GM19463 (cell line): ENCODE data around the gene ARHGAP28.

Experiments used
- ATAC-seq: cut with Tn5 transposase; IDR thresholded peaks from one replicate; pipeline ENCODE4 v1.9.1; 2021; ENCODE audit warnings: mild to moderate bottlenecking, moderate library complexity; ENCODE audit not compliant: unreplicated experiment

ARHGAP28 gene

DNA sequence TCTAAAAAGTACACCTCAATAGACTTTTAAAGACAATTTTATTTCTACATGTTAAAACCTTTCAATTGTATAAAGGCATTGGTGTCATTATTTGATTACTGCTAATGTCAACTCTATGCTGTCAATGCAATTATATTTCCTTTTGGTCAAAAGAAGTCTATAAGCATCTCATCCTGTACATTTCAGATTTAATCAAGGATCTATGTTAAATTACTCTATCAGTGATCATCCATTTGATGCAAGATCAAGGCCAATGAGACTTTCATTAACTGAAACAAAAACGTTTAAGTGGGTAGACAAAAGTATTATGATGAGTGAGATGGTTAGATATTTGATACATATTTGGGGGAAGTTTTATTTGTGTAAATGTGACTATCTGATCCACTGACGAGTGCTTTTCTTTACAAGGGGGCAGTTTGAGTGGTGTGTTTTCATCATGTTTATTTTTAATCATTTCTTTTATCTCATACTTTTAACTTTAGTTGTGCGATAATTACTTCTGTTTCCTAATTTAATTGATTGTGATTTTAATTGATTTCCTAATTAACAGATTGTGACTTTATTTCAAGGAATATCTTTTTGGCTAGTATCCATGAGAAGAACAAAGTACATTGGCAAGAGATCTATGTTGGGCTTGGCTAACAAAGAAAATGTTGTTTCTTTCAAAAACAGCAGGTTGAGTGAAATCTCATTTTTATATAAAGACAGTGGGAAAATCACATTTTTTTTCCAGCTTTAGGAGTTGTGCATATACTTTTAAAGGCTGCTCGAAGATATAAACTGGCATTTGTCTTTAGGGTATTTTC, 1.1 kb downstream of the ARHGAP28 start:
- no peak for ATAC-seq

DNA sequence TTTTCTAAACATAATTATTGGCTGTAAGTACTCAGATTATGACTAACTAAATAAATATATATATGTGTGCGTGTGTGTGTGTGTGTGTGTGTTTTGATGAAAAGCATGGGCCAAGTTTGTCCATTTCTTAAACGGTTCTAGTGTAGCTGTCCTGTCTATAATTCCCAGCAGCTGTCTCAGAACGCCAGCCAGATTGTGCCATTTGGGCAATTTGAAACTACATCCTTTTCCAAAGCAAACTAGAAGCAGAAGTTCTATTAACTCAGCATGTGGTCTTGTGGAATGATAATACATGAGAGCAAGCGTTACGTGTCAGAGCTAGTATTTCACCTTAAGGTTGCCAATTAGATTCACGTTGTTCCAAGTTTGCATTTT, 1.7 kb downstream of the ARHGAP28 start:
- no peak for ATAC-seq

DNA sequence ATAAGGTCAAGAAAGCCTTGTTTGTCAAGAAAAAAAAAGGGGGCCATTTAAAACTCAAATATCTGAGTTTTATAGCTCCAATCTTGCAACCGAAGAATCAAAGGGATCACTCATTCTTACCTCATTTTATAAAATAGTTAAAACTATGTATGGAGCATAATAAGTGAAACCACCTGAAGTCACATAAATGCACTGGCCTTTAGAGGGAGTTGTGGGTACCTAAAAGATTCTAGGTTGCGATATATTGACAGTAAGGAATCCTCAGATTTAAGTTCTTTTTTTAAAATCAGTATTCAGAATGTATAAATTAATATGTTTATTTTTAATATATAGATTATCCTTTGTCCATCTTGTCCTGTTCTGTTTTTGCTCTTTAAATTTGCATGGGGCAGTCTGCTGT, 3.4 kb downstream of the ARHGAP28 start:
- ATAC-seq, result no peak

DNA sequence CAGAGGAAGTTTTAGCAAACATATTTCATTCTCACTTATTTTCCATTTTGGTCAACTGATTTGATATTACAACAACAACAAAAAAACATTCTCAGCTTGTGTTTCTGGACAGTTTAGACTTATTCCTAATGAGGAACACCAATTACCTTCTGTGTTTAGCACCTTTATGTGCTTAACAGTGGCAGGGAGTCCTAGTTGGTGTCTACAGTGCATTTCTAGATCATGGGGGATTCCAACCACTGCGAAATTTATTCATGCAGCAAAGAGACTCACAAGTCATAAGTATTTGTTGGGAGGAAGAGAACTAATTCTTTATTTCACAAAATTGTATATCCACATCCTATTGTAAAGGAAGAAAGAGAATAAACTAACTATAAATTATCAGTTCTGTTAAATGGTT, 4.2 kb downstream of the ARHGAP28 start:
- ATAC-seq, result no peak

DNA sequence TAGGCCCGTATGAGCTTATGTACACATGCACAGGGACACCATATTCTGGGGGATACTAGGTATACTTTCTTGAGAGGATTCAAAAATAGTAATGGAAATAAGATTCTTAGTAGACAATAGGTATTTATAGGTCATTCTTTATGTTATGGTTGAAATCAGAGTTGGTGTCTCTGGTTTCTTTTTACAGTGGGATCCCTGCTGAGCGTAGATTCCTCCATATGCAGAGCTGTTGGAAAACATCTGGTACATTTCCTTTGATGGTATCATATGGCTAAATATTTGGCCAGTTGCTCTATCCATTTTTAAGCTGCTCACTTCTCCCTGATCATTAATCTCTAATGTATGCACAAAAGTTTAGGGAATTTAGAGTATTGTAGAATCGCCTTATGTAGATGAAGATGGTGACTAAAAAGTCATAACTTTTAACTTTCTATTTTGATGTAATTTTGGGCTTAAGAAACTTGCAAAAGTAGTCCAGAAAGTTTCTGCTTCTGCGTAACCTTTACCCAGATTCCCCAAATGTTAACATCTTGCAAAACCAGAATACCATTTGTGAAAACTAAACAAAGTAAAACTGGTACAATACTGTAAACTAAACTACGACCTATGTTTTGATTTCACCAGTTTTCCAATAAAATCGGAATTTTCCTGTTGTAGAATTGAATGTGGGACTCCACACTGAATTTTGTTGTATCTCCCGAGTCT, 5.4 kb downstream of the ARHGAP28 start:
- no peak for ATAC-seq

DNA sequence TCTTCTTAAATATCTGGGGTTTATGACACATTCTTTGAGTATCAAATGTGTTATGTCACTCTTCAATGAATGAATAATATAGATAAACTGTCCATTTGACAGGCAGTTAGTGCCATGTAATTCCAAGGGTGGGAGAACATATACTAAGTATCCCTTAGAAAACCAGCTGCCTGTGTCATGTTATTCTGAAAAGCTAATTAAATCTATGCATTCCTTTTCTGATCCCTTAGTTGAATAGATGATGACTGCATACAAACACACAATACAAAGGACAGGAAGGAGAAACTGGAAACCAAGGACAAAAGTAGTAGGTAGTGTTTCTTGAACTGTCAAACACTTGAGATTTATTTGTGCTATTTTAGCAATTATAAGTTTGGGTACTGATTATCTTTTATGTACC, 8.3 kb downstream of the ARHGAP28 start:
- no peak for ATAC-seq

DNA sequence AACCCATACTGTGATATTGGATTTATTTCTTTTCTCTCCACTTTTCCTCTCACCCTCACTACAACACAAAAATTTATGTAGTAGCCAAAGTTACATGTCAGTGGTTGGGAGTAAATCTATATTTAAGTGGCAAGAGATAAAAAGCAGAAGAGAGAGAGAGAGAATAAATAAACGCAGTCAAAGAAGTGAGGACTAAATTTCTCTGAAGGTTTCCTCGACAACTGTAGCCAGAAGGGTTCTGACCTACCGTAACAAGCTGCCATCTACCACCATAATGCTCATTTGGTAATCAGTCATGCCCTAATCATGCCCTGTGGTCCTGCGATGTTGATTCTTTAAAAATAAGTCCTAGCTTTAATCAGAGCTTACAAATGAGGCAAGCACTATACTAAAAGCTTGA, 9.1 kb downstream of the ARHGAP28 start:
- no peak for ATAC-seq

DNA sequence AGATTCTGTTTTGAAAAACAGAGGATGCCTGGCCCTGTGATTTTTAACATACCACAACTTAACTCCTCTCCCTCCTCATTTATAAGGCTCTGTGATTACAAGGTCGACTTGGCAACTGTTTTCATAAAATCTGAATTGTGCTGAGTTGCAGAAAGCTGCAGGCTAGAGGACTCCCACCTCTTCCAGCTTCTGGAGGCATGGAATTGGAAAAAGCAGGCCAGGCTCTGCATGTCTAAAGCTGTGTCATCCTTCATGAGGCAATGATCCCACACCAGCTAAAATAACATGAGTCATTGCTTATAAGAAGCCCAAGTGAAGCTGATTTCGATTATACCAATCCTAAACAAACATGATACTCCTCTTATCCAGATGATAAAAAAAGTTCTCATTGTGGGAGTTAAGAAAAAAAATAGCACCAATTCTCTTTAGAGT, 11.7 kb downstream of the ARHGAP28 start:
- no peak for ATAC-seq

DNA sequence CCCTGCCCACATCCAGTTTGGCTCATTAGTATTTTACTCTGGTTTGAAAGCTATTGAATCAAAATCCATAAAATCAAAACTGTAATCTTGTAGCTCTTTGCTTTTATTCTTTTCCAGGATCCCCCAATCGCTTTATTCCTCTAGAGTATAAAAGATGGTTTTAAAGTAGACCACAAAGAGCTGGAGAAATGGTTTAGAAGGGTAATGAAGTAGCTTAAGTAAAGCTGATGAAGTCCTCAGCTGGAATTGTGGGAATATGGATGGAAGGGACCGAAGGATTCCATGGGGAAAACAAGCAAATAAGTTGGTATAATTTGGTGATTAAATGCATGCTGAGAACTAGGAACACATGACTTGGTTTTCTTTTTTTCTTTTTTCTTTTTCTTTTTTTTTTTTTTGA, 12.3 kb downstream of the ARHGAP28 start:
- ATAC-seq, result no peak

DNA sequence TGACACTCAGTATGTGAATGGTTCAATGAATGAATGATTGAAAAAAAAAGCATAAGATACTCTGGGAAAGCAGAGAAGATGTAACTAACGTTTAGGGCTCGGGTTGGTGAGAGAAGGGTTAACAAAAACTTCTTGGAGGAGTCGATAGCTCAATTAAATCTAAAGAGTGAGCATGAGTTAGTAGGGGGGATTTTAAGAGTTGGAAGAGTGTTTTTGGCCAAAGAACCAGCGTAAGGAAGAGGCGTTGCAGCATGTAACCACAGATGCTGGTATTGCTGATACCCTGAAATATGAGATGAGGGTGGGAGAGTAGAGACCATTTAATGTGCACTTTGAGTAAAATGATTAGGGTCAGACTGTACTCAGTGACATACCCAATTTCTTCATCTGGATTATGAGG, 14.5 kb downstream of the ARHGAP28 start:
- no peak for ATAC-seq

DNA sequence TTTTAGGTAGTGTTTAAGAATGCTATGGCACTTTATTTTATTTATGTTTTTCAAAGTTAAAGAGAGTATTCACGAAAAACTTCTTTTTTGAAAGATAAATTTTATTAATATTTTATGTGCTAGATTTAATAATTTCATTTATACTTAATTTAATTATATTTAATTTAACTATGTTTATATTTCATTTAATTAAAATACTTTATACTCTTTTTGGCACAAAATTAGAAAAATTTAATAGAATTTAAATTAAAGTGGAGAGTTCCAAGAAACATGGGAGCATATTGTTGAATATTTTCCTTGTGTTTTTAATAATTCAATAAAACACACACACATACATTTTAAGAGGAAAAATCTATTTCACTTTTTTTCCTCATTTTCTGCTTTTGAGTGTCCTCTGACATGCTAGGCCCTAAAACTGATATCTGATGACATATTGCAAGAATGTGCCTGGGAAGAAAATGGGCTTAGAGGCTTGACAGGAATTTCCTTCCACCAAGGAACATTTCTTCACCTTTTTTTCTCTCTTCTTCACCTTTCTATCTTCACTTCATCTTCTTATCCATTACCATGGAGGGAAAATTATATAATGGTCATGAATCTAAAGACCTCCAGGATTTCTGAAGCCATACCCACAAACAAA, 15.4 kb downstream of the ARHGAP28 start:
- ATAC-seq, result no peak

DNA sequence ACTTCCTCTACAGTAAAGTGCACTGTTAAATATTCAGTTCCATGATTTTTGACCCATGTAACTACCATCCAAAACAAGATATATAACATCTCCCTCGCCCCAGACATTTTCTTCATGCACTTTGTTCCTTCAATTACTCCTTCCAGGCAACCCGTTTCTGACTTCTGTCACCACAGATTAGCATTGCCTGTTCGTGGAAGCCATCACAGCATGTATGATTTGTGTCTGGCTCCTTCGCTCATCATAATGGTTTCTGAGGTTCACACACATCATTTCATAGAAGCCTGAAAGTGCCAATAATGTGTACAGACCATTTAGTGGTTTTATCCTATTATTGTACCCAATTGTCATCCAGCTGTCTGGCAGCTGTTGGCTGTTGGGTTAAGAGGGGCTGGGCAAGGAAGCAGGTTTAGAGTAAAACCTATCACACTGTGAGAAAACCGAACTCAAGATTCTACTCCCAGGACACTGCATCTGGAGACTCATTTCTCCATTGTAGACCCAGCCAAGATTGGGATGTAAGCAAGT, 16.1 kb downstream of the ARHGAP28 start:
- no peak for ATAC-seq

DNA sequence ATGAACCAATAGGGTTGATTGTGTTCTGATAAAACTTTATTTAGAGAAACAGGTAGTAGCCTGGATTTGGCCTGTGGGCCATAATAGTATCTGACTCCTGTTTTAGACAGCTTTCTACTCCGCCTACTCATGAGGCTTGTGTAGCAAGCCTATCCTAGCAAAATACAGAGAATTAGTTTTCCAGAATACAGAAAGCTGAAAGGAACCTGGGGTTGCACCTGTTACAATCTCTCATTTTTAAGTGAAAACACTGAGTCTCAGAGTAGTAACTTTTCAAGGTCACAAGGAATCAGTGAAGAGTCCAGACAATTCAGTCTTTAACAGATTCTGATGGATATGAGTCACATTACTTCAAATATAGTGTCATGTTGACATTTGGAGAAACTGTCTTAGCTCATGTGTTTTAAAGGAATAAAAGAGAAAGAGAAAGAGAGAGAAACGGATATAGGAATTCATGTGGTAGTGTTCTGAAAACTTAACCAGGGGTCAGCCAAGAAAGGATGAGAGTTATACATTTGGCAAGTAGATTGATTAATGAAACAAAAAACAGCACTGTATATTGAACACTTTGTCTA, 17.0 kb downstream of the ARHGAP28 start:
- no peak for ATAC-seq

DNA sequence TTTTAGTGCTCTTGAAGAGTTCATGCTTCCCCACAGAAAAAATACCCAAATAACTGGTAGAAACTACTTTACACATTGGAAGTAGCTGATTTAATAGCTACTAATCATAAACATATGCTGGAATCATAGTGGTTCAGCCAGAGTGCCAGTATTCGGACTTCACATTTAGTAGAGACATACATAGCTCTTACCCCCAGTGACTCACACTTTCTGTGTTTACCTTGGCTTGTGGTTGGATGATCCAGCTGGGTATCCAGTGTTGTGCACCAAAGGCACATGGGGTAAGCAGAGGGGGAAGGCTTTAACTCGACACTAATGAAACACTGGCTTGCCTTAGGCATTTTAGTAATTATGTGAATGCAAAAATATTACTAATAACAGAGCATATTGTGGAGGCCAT, 18.1 kb downstream of the ARHGAP28 start:
- no peak for ATAC-seq

DNA sequence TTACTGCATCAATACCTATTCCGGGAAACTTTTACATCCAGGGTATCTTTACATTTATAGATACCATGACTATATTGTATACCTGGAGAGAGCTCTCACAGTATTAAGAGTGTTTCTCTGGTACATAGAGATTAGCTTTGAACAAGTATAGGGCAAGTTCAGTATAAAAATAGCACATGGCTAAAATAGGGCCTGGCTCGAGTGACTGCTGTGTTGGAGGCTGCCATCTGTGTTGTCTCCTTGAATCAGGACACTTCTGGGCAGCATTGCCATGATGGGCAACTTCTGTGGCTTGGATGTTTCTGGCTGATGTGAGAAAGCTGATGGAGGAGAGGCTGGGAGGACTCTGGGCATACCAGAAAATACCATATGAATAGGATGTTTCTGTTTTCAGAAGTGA, 18.7 kb downstream of the ARHGAP28 start:
- no peak for ATAC-seq

DNA sequence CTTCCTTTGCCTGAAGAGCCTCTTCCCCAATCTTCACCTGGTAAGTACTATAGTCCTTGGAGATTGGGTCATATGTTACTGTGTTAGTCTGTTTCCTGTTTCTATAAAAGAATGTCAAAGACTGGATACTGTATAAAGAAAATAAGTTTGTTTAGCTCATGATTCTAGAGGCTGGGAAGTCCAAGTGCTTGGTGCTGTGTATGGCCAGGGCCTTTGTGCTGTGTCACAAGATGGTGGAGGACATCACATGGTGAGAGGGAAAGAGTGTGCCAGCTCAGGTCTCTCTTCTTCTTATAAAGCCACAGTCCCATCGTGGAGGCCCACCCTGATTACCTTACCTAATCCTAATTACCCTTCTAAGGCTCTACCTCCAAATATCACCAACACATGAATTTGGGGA, 20.9 kb downstream of the ARHGAP28 start:
- no peak for ATAC-seq

DNA sequence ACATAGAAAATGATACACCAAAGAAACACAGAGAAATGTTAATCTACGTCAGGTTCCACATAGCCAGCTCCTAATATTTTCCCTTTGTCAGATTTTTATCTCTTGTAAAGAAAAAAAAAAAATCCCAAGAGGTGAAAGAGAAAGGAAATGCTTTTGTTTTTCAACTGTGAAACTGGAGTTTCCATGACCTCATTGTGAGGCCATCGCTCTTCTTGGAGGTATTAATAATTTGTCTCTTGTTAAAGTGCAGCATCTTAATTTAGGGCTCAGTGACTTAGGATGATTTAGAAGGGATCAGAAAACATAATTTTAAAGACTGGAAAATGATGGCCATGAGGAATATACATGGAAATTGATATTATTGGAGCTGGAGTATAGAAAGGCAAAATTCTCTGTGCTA, 21.7 kb downstream of the ARHGAP28 start:
- ATAC-seq, result no peak

DNA sequence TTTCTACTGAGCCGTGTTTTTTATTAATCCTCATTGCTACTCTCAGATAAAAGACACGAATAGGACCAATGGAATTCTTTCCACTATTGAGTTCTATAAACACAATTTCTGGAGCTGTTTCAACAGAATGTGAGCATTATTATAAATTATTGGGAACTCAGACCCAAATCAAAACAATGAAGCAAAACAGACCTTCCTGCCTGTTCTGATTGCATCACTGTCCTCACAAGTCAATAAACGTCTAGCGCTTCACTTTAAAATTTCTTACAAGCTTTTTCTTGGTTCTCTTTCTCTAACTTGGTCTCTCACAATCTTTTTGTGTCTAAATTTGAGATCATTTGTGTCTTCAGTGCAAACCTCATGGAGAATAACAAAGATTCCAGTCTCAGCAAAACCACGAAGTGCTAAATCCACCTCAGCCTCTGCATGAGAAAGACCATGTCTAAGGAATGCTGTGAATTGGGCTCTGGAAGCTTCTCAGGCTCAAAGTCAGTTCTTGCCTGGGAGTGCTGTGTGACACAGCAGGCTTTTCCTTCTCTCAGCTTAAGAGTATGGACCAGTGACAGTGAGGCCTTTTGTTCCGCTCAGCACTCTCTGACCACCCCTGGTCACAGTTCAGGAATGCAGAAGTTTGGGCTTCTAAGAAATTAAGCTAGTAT, 22.8 kb downstream of the ARHGAP28 start:
- ATAC-seq, result no peak

DNA sequence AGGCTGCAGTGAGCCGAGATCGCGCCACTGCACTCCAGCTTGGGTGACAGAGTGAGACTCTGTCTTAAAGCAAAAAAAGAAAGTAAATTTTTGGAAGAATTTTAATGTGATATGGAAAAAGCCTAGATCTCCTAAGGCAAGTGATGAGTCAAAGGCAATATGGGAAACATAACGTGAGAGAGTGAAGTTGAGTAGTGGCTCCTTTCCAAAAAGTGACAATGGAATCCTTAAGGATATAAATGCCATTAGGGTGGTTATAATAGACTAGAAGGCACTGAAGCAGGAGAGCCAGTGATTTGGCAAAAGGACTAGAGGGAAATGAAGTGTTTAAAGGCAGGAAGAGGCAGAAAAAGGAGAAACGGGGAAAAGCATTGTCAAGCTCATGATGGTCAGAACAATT, 25.6 kb downstream of the ARHGAP28 start:
- no peak for ATAC-seq

DNA sequence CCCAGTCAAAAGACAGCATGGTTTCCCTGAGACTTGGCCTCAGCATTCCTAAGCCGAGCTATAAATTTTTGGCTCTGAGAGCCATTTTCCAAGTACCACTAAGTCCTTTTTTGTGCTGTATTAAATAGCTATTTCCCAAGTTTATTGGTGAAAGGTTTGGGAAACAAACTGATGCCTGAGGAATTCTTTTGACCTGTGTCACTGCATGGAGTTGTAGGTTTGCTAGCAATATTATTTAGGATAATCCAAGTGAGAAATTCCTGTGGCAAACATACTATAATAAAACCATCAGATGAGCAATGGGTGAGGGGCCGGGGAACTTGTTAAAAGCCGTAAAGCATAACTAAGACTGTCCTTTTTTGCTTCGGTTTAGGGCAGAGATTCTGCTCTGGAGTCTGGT, 28.4 kb downstream of the ARHGAP28 start:
- no peak for ATAC-seq

DNA sequence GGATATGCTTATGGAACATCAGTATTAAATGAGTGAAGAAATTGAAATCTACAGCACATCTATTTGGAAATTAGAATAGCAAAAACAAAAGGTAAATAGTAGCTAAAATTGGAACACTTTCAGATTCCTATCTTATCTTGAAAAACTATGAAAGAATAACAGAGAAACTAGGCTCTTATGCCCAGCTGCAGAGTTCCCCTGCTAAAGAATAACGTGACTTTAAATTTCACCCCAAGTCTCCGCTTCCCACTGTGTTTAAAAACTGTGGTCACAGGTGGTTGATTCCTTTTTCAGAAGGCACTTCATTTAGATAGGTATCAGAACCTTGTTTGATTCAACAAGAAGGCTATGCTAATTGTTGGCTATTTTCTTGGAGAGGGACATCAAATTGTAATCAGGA, 30.1 kb downstream of the ARHGAP28 start:
- no peak for ATAC-seq
